ENCODE data around the gene B4GALT5.
"Not testable (repeated sequence)": the region's sequence is repeated elsewhere in the genome, so short reads cannot be mapped to it uniquely, and the experiment has no call there.

Gene B4GALT5

DNA sequence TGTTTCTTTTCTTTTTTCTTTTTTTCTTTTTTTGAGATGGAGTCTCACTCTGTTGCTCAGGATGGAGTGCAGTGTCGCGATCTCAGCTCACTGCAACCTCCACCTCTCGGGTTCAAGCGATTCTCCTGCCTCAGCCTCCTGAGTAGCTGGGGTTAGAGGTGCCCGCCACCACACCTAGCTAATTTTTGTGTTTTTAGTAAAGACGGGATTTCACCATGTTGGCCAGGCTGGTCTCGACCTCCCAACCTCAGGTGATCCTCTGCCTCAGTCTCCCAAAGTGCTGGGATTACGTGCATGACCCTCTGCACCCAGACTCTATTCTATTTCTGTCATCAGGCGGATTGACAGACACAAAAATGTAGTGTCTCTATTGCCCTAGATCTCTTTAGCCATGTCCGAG is 88.7 kb downstream of the B4GALT5 start:
- DNase-seq = not testable (repeated sequence)

DNA sequence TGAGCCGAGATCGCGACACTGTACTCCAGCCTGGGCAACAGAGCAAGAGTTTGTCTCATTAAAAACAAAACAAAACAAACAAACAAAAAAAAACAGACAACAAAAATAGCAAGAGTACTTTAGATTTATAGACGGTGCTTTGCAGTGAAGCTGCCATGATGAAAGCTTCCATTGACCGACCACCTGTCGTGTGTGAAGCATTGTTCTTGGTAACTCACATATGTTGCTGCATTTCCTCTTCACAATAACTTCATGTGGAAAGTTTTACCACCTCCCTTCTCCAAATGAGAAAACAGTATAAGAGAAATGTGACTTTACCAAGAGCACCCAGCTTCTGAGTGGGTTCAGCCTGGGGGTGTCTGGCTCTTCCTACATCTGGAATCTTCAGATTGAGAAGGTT is 89.4 kb downstream of the B4GALT5 start:
- no peak for DNase-seq

DNA sequence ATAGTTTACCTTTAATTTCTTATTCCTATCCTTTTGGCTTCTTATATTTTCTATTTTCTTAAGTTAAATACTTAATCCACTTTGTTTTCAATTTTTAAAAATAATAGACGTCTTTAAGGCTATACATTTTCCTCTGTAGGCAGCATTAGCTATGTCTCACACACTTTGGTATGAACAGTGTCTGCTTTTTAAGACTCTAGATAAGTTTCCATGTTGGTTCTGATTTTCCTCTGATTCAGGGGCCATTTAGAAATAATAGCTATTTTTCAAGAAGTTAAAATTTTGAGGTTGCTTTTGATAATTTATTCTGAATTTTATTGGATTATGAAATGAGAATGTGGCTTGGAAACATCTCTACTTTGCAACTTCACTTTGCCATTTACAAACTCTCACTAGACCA is 91.4 kb downstream of the B4GALT5 start:
- no peak for DNase-seq

DNA sequence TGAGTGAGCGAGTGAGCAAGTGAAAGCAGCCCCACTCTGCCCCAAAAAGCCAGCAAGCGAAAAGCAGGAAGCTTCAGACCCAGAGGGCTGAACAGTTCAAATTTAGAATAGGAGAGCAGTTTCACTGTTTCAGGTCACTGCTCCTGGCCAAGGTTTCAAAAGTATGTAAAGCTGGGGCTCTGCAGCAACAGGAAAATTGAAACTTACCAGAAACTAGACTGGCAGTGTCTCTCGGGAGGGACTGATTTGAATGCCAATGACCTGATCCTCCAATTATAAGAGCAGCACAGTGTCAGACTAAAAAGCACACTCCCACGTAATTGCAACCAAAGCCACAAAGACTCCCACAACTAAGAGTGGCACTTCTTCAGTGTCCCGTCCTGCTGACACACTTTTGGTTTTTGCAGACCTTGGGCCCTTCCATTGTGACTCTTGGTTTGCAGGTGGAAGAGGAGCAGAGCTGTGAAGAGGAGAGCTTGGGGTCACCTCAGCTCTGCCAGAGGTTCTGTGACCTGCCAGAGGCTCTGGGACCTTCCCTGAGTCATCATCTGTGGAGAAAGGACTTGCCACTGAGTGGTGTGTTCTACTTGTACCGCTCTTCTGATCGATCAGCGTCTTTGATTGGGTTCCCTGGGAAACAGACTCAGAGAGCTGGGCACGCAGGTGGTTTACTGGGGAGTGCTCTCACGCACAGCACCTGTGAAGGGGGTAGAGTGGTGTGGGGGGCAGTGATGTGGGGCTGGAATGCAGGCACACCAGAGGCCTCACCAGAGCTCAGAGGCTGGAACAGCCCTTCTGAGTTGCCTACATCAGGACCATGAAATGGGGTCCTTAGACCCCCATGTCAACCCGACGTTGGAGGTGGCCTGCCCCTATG is 93.1 kb downstream of the B4GALT5 start:
- no peak for DNase-seq

DNA sequence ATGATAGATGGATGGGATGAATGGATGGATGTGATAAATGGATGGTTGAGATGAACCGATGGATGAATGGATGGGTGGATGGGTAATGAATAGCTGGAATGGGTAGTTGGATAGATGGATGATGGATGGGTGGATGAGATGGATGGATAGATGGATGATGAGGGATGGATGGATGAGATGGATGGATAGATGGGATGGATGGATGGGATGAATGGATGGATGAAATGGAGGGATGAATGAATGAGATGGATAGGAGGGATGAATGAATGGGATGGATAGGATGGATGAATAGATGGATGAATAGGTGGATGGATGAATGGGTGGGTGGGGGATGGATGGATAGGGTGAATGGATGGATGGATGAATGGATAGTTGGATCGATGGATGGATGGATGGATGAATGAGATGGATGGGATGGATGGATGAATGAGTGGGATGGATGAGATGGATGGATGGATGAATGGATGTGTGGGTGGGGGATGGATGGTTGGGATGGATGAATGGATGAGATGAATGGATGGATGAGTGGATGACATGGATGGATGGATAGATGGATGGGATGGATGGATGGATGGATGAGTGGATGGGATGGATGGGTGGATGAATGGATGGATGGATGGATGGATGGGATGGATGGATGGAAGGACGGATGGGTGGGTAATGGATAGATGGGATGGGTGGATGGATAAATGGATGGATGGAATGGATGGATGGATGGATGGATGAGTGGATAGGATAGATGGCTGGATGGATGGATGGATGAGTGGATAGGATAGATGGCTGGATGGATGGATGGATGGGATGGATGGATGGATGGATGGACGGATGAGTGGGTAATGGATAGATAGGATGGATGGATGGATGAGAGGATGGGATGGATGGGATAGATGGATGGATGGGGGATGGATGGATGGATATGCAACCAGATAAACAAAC is 94.3 kb downstream of the B4GALT5 start:
- DNase-seq = no peak

DNA sequence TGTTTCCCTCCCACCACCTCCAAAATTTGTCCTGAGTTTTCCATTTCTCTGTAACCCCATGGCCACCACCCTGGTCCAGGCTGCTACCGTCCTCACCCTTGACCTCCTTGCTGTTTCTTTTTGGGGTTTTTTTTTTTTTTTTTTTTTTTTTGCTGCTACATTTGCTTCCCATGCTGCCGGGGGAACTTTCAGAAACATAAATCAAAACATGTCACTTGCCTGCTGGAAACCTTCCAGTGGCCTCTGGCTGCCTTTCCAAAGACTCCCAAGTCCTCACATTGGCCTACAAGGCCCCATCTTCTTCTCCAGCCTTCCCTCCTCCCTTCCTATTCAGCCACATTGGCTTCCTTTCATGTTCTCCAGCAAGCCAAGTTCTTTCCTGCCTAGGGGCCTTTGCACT is 95.4 kb downstream of the B4GALT5 start:
- DNase-seq = no peak

DNA sequence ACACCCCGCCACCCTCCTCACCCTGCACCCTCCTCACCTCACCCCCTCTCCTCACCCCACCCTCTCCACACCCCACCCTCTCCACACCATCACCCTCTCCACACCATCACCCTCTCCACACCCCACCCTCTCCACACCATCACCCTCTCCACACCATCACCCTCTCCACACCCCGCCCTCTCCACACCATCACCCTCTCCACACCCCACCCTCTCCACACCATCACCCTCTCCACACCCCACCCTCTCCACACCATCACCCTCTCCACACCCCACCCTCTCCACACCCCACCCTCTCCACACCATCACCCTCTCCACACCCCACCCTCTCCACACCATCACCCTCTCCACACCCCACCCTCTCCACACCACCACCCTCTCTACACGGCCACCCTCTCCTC is 96.3 kb downstream of the B4GALT5 start:
- DNase-seq = not testable (repeated sequence)

DNA sequence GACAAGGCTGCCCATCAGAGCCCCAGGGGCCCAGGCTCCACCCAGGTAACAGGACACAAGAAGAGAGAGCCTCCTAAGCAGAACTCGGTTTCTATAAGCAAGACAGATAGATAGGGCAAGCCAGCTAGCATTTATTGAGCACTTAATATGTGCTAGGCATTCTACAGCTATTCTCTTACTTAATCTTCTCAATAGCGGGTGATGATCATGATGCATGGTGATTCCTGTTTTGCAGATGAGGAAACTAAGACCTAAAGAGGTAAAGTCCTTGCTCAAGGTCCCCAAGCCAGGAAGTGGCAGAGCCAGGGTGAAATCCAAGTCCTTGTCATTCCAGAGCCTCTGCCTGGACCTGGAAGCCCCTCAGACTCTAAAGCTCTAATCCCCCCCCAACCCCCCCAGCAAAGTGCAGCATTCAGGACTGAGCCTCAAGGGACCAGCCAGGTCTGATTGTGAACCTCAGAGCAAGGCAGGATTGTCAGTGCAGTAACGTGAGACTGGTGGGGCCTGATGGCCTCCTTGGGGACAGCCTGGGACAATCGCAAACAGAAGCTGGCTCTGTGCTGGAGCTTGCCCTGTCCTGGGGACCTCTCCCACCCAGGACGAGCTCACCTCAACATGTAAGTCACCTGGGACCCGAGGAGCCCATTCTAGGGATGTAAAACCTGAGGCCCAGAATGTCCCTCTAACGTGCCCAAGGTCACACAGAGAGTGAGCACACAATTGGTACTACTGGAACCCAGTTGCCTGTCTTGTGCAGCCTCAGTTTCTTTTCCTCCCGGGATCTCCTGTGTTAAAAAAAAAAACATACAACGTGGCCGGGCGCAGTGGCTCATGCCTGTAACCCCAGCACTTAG is 97.3 kb downstream of the B4GALT5 start:
- no peak for DNase-seq

DNA sequence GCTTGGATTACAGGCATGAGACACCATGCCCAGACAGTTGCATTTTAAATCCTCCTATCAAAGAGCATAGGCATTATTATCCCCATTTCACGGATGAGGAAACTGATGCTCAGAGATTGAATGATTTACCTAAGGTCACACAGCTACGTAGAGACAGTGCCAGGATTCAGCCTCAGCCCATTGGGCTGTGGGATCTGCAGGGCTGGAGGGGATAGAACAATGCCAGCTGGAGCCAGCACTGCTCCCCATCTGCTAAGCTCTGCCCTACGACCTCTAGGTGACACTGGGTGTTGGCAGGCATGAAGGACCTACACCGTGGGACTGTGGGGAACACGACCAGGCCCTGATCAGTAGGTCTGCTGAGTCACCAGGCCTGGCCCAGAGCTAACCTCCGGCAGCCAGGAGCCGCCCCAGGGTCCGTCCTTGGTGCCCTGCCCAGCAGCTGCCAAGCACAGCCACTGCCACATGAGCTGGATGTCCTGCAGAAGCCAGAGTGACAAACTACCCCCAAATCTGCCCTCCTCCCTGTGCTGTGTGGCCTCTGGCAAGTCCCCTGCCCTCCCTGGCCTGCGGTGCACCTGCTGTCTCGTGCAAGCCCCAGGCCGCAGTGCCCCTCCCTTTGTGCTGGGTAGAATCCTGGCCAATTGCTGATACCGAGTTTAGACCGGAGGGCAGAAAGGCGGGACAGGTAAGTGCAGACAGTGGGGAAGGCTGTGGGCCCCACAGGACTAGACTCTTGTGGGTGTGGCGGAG is 98.1 kb downstream of the B4GALT5 start:
- no peak for DNase-seq

DNA sequence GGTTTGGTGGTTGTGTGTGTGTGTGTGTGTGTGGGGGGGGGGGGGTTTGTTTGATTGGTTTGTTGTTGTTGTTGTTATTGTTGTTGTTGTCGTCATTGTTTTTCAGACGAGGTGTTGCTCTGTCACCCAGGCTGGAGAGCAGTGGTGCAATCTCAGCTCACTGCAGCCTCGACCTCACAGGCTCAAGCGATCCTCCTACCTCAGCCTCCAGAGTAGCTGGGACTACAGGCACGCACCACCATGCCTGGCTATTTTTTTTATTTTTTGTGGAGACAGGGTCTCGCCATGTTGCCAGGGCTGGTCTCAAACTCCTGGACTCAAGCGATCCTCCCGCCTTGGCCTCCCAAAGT is 98.7 kb downstream of the B4GALT5 start:
- DNase-seq = not testable (repeated sequence)

DNA sequence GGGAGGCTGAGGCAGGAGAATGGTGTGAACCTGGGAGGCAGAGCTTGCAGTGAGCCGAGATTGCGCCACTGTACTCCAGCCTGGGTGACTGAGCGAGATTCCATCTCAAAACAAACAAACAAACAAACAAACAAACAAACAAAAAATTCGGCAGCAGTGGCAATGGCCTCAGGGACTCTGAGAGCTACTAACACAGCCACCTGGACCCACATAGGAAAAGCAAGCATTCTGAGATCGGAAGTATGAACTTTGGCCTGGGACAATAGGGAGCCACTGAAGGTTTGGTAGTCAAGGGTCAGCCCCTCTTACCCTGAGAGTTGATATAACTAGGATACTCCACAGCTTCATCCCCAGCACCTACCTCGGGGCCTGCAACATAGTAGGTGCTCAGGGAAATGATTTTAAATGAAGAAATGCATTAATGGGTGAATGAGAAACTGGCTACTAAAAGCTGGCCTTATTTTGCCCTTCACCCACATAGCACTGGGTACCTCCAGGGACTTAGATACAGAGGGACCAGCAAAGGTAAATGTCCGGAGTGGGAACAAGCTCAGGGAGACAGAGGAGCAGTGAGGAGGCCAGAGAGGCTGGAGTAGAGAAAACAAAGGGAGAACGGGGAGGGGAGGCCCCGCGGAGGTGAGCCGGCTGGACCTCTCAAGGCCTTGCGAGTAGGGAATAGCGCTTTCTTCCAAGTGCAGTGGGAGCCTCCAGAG is 99.2 kb downstream of the B4GALT5 start:
- DNase-seq = no peak

DNA sequence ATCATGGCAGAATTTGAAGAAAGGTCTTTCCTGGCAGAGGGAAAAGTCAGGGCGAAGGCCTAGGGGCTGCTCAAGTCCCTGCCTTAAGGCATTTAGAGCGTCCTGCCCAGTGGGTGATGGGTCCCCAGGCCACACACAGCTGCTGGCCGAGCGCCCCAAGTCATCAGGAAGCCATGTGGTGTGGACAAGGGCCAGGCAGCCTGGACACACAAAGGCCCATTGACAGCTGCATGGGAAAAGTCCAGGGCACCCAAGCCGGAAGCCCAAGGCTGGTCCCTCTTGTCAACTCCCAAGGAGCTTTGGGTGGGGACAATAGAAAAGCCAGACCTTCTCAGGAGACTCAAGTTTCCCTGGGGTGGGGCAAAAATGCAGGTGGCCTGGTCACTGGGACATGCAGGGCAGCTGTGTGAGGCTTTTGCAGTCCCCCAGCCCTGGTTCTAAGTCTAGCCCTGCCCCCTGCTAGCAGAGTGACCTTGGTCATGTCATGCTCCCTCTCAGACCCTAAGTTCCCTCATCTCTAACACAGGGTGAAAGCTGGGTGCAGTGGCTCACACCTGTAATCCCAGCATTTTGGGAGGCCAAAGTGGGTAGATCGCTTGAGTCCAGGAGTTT is 101.4 kb downstream of the B4GALT5 start:
- DNase-seq = no peak

DNA sequence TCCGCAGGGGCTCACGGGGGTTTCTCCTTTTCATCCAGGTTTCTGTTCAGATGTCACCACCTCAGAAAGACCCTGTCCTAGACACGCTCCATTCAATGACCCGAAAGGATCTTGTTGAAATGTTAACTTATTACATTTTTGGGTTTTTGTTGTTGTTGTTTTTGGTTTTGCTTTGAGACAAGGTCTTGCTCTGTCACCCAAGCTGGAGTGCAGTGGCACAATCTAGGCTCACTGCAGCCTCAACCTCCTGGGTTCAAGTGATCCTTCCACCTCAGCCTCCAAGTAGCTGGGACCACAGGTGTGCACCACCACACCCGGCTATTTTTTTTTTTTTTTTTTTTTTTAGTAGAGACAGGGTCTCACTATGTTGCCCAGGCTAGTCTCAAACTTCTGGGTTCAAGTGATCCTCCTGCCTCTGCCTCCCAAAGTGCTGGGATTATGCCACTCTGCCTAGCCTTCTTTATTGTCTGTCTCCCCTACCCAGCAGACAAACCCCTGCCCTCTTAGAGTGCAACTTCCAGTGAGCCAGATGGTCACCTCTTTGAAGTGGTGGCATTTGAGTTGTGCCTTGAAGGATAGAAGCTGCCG is 102.0 kb downstream of the B4GALT5 start:
- DNase-seq = not testable (repeated sequence)

DNA sequence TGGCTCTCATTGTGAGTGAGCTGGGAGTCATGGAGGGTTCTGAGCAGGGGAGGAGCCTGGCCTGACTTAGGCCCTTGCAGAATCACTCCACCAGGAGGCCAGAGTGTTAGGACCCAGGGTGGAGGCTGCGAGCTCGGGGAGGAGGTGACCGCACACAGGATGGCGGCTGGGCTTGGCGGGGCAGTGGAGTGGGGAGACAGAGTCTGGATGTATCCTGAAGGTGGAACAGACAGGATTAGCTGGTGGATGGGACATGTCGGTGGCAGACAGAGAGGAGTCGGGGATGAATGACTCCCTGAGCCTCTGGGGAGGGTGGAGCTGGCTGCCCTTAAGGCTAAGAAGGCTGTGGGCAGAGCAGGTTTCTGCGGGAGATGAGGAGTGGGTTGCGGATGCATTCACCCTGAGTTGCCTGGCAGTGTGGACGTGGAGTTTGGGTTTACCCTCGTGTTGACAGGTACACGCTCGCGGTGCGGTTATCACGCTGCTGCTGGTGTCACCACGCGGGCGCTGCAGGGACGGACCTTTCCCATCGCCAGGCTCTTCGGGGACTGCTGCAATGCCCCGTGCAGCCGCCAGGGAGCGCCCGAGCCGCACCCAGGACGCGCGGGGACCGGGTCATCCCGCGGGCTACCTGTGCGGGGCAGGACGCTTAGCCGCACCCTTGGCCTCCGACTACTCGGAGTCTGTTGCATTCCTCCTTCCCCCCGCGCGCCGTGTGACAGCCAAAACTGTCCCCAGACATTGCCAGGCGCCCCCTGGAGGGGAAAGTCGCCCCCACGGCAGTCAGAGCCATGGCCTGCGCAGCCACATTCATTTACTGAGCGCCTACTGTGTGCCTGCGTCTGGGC is 102.8 kb downstream of the B4GALT5 start:
- DNase-seq = peak; percentile 12

DNA sequence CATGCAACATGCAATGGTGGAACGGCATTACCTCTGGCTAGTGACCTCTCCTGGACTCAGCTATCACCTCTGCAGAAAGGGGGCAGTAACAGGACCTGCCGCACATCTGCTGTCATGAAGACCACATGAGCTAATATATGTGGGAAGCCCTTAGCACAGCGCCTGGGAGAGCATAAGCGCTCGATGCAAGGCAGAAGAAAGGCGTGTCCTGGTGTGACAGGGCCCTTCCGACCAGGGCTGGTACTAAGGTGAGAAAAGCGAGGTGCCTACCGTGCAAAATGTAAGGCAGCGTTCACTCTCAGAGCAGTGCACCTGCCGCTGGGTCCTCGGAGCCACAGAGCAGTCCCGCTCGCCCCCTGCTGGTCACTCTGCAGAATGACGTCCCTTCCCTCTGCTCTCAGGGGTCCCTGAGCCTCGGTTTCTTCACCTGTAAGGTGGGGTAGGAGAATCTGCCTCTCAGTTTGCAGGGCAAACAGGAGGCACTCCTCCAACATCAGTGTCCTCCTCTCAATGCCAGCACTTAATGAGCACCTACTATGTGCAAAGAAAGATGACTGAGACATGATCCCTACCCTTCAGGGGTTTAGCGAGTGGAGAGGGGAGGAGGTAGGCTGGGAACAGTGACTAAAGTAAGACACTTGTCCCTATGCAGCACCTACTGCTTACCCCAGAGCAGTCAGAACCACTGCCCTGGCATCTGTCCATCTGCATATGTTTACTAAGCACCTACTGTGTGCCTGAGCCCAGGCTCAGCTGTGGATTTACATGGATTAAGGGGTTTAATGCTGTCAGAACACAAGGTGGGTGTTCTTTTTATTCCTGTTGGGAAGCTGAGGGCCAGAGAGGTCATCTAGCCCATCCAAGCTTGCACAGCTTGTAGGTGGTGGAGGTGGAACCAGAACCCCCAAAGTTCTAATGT is 104.7 kb downstream of the B4GALT5 start:
- DNase-seq = peak; percentile 46

DNA sequence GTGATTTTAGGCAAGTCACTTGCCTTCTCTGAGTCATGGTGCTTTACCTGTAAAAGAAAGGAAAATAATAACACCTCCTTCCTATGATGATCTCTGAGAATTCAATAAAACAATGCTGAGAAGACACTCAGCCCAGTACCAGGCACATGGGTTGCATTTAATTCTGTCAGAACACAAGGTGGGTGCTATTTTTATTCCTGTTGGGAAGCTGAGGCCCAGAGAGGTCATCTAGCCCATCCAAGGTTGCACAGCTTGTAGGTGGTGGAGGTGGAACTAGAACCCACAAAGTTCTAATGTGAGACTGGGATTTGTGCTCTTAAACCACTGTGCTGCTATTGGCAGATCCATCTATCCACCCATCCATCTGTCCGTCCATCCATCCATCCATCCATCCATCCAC is 106.1 kb downstream of the B4GALT5 start:
- DNase-seq = no peak

DNA sequence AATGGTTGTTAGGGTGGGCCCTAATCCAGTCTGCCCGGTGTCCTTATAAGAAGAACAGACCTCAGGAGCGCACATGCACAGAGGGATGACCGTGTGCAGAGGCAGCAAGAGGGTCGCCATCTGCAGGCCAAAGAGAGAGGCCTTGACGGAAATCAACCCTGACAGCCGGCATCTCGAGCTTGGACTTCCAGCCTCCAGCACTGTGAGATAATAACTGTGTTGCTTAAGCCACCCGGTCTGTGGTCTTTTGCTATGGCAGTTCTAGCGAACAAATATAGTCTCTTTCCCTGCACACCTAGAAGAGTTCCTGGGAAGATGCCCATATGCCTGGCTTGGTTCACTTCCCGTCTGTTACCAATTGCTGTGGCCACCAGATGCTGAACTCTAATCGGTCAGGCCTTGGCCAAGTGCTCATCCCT is 110.5 kb downstream of the B4GALT5 start:
- no peak for DNase-seq

Measured in NCI-H1694 treated with DMSO at 0.1 percent for 48 hours (cell line).